ENCODE data around the gene TRIM33. TPM values are rescaled to one million over a fixed set of nuclear protein-coding genes. Genes with fewer than 3 reads are reported as not detected.
"Not testable (repeated sequence)": the region's sequence is repeated elsewhere in the genome, so short reads cannot be mapped to it uniquely, and the experiment has no call there.

TRIM33 gene
- total RNA-seq, 6 donors from 2014 or later: 27.9 to 92.2 (median 40.6) TPM

DNA sequence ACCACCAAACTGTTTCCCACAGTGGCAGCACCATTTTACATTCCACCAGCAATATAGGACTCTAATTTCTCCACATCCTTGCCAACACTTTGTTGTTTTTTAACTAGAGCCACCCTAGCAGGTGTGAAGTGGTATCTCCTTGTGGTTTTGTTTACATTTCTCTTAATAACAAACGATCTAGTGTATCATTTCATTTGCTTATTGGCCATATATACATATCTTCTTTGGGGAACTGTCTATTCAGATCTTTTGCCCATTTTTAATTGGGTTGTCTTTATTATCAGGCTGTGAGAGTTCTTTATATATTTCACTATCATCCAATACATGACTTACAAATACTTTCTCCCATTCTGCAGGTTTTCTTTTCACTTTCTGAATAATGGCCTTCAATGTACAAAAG is 18.0 kb downstream of the TRIM33 start:
- no peaks in the 10 kb centered on the region for H3K27me3 ChIP-seq
- no peak for ATAC-seq (ENCODE audit: low FRiP score in 2 of 2)
- DNase-seq: no peak
- no peak for TF ChIP-seq EP300 (IDR thresholded peaks at IDR 0.05)
- TF ChIP-seq POLR2A (IDR thresholded peaks at IDR 0.05): no peak
- no peak for TF ChIP-seq POLR2AphosphoS5 (IDR thresholded peaks at IDR 0.05)
- TF ChIP-seq, protein P1, sequence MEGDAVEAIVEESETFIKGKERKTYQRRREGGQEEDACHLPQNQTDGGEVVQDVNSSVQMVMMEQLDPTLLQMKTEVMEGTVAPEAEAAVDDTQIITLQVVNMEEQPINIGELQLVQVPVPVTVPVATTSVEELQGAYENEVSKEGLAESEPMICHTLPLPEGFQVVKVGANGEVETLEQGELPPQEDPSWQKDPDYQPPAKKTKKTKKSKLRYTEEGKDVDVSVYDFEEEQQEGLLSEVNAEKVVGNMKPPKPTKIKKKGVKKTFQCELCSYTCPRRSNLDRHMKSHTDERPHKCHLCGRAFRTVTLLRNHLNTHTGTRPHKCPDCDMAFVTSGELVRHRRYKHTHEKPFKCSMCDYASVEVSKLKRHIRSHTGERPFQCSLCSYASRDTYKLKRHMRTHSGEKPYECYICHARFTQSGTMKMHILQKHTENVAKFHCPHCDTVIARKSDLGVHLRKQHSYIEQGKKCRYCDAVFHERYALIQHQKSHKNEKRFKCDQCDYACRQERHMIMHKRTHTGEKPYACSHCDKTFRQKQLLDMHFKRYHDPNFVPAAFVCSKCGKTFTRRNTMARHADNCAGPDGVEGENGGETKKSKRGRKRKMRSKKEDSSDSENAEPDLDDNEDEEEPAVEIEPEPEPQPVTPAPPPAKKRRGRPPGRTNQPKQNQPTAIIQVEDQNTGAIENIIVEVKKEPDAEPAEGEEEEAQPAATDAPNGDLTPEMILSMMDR (IDR thresholded peaks at IDR 0.05): no peak
- 59 to 75% methylated on average over 1 of the region's 1 CpG for WGBS, 2 donors
- H3K36me3 ChIP-seq: no peaks in the 10 kb centered on the region
- peaks cover 12 to 22% (median 17%) of the 10 kb centered on the region in 4 donors for H3K4me1 ChIP-seq
- H3K27ac ChIP-seq: no peak overlapping the region
- H3K9me3 ChIP-seq: no peaks in the 10 kb centered on the region
- no peak overlapping the region for H3K4me3 ChIP-seq

DNA sequence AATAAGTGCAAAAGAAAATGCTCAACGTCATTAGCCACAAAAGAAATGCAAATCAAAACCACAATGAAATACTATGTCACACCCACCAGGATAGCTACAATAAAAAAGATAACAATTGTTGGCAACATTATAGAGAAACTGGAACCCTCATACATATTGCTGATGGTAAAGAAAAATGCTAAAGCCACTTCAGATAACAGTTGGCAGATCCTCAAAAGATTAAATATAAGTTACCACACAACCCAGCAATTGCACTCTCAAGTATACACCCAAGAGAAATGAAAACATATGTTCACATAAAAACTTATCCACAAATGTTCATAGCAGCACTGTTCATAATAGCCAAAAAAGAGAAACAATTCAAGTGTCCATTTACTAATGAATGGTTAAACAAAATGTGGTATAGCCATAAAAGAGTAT is 20.7 kb downstream of the TRIM33 start:
- Histone ChIP-seq H3K27me3 (no peaks in the 10 kb centered on the region), H3K4me3 (no peak overlapping the region), H3K27ac (no peak overlapping the region), H3K4me1 (peaks cover 0 to 6% (median 4%) of the 10 kb centered on the region in 4 donors), H3K9me3 (no peaks in the 10 kb centered on the region), H3K36me3 (no peaks in the 10 kb centered on the region)
- TF ChIP-seq POLR2AphosphoS5 (IDR thresholded peaks at IDR 0.05) (no peak), POLR2A (IDR thresholded peaks at IDR 0.05) (no peak), EP300 (IDR thresholded peaks at IDR 0.05) (no peak)
- TF ChIP-seq, protein P1 (IDR thresholded peaks at IDR 0.05): no peak
- no peak for ATAC-seq (ENCODE audit: low FRiP score in 2 of 2)
- WGBS, 2 donors: 22 to 27% methylated on average over 1 of the region's 1 CpG
- DNase-seq: no peak

DNA sequence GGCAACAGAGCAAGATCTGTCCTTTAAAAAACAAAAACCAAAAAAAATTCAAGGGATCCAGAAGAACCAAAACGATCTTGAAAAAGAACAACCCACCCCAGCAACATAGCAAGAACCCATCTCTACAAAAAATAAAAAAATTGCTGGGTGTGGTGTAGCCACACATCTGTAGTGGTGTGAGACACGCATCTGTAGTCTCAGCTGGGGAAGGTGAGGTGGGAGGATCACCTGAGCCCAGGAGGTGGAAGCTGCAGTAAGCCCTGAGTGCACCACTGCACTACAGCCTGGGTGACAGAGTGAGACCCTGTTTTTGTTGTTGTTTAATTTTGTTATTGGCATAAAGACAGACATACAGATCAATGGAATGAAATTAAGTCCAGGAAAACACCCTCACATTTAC is 22.3 kb downstream of the TRIM33 start:
- TF ChIP-seq POLR2AphosphoS5 (IDR thresholded peaks at IDR 0.05) (no peak), POLR2A (IDR thresholded peaks at IDR 0.05) (no peak), EP300 (IDR thresholded peaks at IDR 0.05) (no peak)
- TF ChIP-seq, protein P1 (IDR thresholded peaks at IDR 0.05): no peak
- 85 to 94% methylated on average over 2 of the region's 2 CpGs for WGBS, 2 donors
- no peak for DNase-seq
- no peaks in the 10 kb centered on the region for H3K27me3 ChIP-seq
- H3K9me3 ChIP-seq: no peaks in the 10 kb centered on the region
- ATAC-seq (ENCODE audit: low FRiP score in 2 of 2): no peak
- peaks cover 0 to 5% (median 0%) of the 10 kb centered on the region in 4 donors for H3K4me1 ChIP-seq
- no peaks in the 10 kb centered on the region for H3K36me3 ChIP-seq
- H3K4me3 ChIP-seq: no peak overlapping the region
- no peak overlapping the region for H3K27ac ChIP-seq

DNA sequence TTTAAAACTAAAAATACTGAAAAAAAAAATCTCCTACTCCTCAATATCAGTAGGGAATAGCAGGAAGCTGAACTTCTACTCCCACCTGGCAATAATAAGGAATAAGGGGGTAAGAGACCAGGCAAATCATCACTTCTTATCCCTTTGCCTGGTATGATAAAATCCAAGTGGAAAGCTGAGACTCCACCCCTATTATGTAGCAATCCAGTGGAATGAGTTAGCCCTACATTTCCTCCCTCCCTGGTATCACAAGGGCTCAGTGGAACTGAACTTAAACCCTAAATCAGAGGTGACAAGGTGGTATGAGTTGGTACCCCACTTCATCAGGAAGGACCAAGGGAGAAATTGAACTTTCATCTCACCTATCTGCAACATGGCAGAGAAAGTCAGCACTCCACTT is 25.7 kb downstream of the TRIM33 start:
- ATAC-seq (ENCODE audit: low FRiP score in 2 of 2): no peak
- TF ChIP-seq EP300 (IDR thresholded peaks at IDR 0.05): no peak
- TF ChIP-seq, protein P1 (IDR thresholded peaks at IDR 0.05): no peak
- TF ChIP-seq POLR2AphosphoS5 (IDR thresholded peaks at IDR 0.05): no peak
- TF ChIP-seq POLR2A (IDR thresholded peaks at IDR 0.05): no peak

DNA sequence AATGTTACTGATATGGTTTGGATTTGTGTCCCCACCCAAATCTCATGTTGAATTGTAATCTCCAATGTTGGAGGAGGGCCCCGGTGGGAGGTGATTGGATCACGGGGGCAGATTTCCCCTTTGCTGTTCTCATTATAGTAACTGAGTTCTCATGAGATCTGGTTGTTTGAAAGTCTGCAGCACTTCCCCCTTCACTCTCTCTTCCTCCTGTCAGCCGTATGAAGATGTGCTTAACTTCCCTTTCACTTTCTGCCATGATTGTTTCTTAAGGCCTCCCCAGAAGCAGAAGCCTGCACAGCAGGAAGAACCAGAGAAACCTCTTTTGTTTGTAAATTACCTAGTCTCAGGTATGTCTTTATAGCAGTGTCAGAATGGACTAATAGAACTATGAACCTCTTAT is 28.4 kb downstream of the TRIM33 start:
- H3K27ac ChIP-seq: peak overlapping the region in 1 of 4 donors; percentile 12
- no peak overlapping the region for H3K4me3 ChIP-seq
- no peaks in the 10 kb centered on the region for H3K36me3 ChIP-seq
- DNase-seq (no peak), ATAC-seq (ENCODE audit: low FRiP score in 2 of 2) (peak; percentile 15 to 43)
- TF ChIP-seq, protein P1 (IDR thresholded peaks at IDR 0.05): no peak
- TF ChIP-seq POLR2A (IDR thresholded peaks at IDR 0.05) (no peak), EP300 (IDR thresholded peaks at IDR 0.05) (no peak), POLR2AphosphoS5 (IDR thresholded peaks at IDR 0.05) (no peak)
- peaks cover 0 to 4% (median 1%) of the 10 kb centered on the region in 4 donors for H3K4me1 ChIP-seq
- 45 to 47% methylated on average over 3 of the region's 3 CpGs for WGBS, 2 donors
- H3K9me3 ChIP-seq: no peaks in the 10 kb centered on the region
- no peaks in the 10 kb centered on the region for H3K27me3 ChIP-seq

More for the DNA sequence above, 25.7 kb downstream of the TRIM33 start:
- DNase-seq: no peak
- Histone ChIP-seq H3K27ac (no peak overlapping the region), H3K27me3 (no peaks in the 10 kb centered on the region), H3K4me1 (peaks cover 0 to 5% (median 3%) of the 10 kb centered on the region in 4 donors), H3K4me3 (no peak overlapping the region), H3K36me3 (no peaks in the 10 kb centered on the region), H3K9me3 (no peaks in the 10 kb centered on the region)

DNA sequence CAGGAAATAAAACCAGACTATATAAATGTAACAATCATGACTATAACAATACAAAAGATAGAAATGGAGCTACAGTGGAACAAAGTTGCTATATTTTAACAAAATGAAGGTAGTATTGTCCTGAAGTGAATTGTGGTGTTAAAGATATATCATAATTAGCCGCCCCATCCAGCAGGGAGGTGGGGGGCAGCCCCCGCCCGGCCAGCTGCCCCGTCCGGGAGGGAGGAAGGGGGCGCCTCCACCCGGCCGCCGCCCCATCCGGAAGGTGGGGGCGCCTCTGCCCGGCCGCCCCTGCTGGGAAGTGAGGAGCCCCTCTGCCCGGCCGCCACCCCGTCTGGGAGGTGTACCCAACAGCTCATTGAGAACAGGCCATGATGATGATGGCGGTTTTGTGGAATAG is 31.4 kb downstream of the TRIM33 start:
- H3K36me3 ChIP-seq; ATAC-seq (ENCODE audit: low FRiP score in 2 of 2); H3K27me3 ChIP-seq; H3K27ac ChIP-seq; H3K9me3 ChIP-seq; H3K4me3 ChIP-seq: not testable (repeated sequence)
- peaks cover 3 to 17% (median 6%) of the 10 kb centered on the region in 4 donors for H3K4me1 ChIP-seq
- DNase-seq: peak in 1 of 2 donors; percentile 54
- 94 to 96% methylated on average over 17 of the region's 17 CpGs for WGBS, 2 donors
